ENCODE measurements around the gene WDR1. TPM values are rescaled to one million over a fixed set of nuclear protein-coding genes. Genes with fewer than 3 reads are reported as not detected.

WDR1 gene
- total RNA-seq, 1 experiment from 2014 or later: 189 TPM

DNA sequence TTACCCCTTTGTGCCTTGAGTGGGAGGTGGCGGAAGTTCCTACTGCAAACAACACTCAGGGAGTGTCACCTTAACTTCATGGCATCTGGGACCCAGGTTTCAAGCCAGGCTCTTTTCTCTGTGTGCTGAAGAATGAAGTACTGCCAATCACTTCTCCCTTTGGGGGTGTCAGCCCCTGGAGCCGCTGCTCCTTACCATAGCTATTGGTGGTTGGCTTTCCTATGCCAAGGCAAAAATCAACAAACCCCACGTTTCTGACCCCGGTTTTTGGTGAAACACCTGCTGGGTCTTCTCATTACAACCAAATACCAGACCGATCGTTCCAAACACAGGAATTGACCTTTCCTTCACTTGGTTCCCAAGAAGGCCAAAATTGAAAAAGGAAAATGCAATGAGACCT lies 75.6 kb downstream of the WDR1 start:
- no peak for DNase-seq (ENCODE audit: low spot score)

DNA sequence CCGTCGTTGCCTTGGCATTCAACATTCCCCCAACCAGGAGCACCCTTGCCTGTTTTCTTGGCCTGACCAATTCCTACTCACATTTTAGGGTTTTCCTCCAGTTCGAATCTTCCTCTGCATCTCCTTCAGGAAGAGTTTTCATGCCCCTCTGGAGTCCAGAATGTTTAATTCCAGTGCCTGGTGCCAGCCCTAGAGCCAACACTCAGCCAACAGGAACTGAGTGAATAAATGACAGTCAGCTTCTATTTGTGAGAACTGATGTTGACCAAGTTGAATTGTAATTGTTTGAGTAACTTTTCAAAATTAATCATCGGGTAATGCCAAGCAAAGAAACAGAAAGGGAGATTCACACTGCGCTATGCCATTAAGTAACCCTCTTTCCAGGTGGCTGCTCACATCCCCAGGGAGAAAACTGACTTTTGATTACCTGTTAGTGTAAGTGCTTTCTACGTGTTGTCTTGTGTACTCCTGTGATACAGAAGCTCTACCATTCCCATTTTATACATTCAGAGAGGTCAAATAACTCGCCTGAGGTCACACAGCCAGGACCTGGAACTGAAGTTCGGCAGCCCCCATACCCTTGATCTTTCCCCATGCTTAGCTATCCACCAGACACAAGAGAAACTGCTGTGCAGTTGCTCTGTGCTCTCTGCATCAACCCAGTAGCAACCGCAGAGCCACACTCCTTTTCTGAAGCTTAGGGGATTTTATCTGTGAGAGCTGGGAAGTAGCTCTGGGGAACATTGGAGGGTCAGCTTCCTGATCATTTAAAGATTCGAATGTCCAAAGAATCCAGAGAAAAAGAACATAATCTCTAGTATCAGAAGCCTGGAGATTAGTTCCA lies 76.3 kb downstream of the WDR1 start:
- no peak for DNase-seq (ENCODE audit: low spot score)

DNA sequence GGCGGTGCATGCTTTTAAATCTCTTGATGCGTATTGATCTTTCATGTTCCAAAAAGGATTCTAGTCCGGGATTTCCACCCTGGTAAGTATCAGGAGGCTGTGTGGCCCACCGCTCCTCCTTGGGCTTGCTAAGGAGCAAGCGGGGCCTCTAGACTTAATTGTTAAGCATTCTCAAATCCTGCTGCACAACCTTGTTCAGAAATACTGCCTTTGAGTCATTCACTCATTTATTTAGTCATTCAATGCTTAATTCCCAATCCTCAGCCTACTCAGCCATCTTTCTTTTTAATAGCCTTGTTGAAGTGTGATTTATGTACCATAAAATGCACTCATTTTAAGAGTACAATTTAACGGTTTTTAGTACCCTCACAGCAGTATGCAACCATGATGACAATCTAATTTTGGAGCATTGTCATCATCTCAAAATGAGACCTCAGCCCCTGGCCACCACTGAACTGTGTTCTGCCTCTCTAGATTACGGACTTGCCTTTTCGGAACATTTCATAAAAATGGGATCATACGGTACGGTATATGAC lies 79.7 kb downstream of the WDR1 start:
- no peak for DNase-seq (ENCODE audit: low spot score)

DNA sequence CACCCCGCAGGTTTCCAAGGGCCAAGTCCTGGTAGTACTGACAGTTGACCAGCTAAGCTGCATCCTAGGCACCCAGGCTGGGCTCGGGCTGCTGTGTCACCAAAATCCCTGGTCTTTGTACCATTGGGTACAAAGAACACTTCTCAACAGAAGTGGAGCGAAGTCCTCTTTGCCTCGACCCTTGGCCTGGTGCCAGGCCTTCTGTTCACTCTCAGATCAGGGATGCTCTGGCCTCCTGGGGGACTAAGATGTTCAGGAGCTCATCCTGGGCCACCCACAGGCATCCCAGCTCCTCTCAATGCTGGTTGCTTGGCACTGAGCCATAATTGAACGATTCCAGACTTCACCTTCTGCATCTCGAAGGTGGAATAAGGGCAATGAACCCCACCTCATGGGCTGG lies 81.5 kb downstream of the WDR1 start:
- DNase-seq (ENCODE audit: low spot score): no peak

DNA sequence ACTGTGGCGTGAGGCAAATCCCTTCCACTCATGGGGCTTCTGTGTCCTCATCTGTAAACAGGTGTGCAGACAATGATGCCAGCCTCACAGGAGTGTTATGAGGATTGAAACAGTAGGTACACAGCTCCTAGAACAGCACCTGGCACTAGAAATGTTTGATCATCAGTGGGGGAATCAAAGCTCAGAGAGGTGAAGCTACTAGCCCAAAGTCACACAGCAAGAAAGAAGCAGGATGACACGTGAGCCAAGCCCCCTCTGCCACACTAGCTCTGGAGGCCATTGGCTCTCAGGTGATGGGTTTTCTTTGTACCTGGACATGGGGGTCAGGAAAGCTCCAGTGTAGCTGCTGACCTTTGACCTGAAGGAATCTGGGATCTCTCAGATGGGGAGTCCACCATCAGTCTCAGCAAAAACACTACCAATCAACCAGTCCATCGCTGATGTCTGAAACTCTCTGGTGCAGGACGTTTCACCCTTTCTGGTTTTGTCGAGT lies 81.9 kb downstream of the WDR1 start:
- DNase-seq (ENCODE audit: low spot score): no peak

DNA sequence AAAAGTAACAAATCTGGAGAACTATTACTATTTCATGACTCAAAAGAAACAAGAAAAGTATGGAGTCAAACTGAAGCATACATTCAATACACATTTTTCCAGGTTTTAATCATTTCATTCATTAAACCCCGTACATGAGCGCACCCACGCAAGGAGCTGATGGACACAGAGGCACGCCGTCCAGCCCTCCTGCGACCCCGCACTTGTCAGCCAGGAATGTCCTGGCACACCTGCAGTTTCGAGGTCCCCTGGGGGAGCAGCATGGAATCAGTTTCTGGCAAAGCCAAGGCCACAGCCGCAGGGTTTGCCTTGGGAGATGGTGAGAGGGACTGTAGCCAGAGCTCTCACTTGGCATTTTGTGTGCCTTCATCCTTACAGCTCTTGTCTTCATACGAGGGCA lies 82.5 kb downstream of the WDR1 start:
- DNase-seq (ENCODE audit: low spot score): no peak

DNA sequence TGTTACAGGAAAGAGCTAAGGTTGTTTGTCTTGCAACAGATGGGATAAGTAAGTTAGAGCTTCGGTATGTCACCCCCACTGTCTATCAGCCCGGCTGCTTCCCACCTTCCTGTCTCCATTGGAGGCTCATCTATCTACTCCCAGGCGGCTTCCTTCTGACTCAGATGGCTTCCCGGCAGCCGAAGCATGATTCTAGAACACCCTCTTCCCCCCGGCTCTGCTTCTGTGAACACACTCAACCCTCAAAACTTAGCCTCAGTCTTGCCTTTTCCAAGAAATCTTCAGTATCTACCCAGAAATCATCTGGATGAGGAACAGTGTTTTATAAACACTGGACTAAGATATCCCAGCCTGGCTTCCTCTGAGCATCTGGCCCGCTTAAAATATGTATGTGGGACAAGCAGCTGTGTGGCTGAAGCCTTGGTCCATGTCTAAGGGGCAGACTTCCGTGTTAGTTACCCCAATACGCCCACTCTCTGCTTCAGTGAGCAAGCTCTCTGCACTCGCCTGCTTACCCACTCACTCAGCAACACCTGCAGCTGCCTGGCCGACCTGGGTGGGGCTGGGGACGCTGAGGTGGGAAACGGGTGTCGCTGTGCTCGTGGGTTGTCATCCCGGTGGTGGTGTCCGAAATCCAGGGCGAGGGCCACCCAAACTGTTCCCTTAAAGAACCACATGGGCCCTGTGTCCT lies 83.3 kb downstream of the WDR1 start:
- no peak for DNase-seq (ENCODE audit: low spot score)

DNA sequence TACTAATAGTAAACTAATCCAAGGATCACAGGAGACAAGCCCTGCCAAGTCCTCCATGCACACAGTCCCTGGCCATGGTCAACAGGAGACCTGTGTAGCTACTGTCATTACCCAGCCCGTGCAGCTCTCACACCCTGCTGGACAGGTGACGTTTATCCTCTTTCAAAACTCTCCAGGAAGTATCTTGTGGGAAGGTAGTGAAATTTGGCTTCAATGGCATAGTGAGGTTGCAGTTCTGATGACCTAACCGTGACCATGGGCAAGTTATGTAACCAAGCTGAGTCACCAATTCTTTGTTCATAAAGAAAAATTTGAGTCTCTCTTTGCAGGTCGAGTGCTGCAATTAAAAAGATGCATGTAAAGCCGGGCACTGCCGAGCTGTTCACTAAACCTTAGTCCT lies 84.0 kb downstream of the WDR1 start:
- DNase-seq (ENCODE audit: low spot score): peak; percentile 67

DNA sequence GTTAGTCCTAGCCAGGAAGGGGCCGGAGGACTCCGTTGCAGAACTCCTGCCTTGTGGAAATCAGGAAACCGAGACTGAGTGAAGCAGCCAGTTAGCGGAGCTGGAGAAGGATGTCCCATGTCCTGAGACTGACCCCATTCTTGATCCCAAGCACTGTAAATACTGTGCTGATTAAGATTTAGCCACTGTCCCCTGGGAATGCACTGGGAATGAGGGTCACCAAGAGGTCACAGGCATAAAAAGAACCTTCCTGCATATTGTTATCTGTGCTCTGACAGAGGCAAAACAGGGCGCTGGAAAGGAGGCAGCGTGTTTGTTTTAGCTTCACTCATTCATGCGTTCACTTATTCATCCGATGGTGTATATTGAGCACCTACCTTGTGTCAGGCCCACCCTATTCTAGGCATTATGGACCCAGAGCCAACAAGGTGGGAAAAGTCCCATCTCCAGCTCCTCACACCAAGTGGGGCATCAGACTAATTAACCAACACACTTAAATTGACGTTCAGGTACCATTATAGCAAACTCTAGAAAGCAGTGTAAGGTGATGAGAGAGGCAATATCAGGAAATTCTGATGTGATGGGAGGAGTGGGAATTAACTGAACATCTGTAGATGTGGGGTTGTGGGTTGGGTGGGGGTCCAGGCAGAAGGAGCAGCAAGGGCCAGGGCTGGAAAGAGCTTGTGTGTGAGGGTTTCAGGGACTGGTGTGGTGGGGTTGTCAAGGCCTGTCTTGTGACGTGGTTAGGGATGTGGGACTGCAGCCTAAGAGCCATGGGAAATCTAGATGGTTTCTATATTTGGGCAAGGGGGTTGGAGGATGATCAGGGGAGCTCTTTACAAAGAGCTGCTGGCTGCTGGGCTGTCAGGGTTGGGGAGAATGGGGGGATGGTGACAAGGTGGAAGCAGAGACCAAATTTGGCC lies 84.7 kb downstream of the WDR1 start:
- no peak for DNase-seq (ENCODE audit: low spot score)

DNA sequence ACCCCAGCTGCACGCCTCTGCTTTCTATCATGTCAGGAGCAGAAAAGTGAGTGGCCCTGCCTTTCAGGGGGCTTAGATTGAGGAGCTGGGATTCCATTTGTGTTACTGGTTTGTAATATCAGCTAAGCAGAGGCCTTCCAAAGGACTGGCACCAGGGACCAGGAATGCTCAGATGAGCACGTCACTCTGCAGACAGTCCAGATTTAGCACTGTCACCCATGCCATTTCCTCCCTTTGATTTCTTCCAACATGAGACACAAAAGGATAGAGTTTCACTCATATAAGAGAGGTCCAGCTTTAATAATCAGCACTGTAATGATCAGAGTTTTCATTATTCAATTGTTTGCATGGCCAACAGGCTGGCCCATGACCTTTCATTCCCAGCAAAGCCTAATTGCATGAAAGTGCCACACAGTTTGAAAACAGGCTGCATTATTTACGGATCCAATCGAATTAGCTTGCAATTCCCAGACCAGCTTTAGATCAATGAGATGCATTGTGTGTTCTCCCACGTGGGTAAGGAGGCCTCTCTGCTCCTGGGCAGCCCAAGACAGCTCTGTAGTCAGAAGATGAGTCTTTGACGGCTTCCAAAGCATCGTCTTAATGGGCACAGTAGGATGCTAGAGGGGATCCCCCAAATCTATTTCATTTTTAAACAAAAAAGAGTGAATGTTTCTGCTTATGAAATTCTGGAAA lies 85.5 kb downstream of the WDR1 start:
- DNase-seq (ENCODE audit: low spot score): no peak

DNA sequence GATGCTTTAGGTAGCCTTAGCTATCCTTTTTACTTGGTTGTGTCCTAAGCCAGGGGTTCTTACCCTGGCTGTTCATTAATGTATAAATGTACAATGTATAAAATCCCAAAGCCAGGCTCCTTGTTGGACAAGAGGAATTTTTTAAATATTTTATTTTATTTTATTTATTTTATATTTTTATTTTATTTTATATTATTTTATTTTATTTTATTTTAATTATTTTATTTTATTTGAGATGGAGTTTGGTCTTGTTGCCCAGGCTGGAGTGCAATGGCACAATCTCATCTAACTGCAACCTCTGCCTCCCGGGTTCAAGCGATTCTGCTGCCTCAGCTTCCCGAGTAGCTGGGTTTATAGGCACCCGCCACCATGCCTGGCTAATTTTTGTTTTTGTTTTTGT lies 87.2 kb downstream of the WDR1 start:
- DNase-seq (ENCODE audit: low spot score): no peak

DNA sequence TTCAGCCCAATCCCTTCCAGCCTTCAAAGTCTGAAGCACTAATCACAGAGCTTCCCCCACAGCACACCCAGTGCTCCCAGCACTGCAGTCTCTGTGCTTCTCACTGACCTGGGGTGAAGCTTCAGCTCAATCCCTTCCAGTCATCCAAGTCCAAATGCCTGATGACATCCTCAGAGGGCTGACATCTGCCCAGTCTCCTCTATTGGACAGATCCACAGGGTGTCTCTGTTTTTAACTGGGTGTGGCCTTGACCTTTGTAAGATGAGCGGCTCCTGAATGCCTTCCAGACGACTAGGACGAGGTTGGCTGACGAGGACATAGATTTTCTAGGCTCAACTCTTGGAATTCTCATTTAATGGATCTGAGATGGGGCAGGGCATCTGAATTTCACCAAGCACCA lies 87.7 kb downstream of the WDR1 start:
- no peak for DNase-seq (ENCODE audit: low spot score)

DNA sequence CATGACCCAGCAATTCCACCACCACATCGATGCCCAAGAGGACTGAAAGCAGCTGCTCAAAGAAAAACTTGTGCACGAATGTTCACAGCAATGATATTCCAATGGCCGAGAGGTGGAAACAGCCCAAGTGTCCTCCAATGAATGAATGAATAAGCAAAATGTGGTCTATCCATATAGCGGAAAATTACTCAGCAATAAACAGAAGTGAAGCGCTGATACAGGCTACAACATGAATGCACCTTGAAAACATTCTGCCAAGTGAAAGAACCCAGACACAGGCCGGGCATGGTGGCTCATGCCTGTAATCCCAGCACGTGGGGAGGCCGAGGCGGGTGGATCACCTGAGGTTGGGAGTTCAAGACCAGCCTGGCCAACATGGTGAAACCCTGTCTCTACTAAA lies 90.1 kb downstream of the WDR1 start:
- DNase-seq (ENCODE audit: low spot score): no peak

DNA sequence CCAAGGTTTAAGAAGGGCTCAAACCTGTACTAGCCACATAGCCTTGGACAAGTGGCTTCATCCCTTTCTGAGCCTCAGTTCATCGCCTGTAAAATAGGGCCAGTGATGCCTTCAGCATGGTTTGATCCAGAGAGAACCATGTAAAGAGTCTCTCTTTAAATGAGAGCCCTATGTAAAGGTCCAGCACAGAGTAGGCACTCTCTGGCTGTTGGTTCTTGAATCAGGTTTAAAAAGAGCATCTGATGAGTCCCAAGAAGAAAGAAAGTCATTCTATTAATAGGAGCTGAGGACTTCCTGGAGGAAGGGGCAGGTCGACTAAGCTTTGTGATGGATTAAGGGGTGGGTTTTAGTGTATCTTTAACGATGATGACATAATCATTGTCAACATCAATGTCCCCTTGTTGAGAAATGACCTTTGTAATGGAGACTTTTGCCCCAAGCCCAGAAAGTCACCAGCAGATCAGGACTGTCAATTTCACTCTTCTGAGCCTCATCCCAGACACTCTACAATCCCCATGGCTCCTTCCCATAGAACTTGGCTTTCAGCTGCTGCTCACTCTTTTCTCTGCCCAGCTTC lies 91.3 kb downstream of the WDR1 start:
- no peak for DNase-seq (ENCODE audit: low spot score)

Other genes with a start within 250 kb of the WDR1 start
- 0.35 TPM in 1 of 2 replicates, not detected in the other for gene SLC2A9, start 95.3 kb downstream of the WDR1 start, total RNA-seq (2014; rRNA removed; shearing (Covaris generic))

All from H4 (cell line).